ENCODE results near the gene MBD3.

Gene MBD3

DNA sequence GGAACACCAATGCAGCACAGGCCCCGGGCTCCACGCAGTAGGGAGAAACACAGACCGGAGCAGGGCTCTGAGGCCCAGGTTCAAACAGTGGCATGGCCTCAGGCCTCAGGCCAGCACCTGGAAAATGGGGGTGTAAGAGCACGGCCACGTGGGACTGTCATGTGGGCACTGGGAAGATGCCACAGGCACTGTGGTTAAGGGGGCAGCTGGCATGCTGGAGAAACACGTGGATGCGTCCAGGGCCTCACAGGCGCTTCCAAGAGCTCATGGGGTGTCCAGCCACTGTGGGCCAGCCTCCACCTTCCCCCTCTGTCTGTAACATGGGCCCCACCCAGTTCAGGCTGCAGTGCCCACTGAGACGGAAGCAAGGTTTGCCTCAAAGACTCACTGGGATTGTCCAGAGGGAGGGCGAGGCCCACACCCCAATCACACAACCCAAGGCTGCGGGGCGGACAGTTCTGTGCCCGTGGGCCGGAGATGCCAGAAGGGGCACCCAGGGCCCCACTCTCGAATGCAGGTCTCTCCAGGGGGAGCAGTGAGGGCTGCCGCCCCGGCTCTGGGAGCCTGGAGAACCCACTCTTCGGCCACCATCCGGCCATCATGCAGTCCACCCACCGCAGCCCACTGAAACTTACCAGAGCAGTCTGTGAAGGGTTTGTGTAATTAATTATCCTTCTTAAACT is 6.3 kb upstream of the MBD3 start:
- TF ChIP-seq POLR2AphosphoS5 (IDR thresholded peaks at IDR 0.05; ENCODE audit: low read depth, low read length) (no peak), TAF1 (IDR thresholded peaks at IDR 0.05; ENCODE audit: borderline replicate concordance, insufficient read depth, low read length) (no peak), SIN3A (IDR thresholded peaks at IDR 0.05; ENCODE audit: borderline replicate concordance, insufficient read depth, low read length) (no peak), FOXP2 (optimal IDR thresholded peaks at IDR 0.05; ENCODE audit: borderline replicate concordance, extremely low read depth, extremely low read length, insufficient read depth) (no peak)
- TF ChIP-seq, protein P1, sequence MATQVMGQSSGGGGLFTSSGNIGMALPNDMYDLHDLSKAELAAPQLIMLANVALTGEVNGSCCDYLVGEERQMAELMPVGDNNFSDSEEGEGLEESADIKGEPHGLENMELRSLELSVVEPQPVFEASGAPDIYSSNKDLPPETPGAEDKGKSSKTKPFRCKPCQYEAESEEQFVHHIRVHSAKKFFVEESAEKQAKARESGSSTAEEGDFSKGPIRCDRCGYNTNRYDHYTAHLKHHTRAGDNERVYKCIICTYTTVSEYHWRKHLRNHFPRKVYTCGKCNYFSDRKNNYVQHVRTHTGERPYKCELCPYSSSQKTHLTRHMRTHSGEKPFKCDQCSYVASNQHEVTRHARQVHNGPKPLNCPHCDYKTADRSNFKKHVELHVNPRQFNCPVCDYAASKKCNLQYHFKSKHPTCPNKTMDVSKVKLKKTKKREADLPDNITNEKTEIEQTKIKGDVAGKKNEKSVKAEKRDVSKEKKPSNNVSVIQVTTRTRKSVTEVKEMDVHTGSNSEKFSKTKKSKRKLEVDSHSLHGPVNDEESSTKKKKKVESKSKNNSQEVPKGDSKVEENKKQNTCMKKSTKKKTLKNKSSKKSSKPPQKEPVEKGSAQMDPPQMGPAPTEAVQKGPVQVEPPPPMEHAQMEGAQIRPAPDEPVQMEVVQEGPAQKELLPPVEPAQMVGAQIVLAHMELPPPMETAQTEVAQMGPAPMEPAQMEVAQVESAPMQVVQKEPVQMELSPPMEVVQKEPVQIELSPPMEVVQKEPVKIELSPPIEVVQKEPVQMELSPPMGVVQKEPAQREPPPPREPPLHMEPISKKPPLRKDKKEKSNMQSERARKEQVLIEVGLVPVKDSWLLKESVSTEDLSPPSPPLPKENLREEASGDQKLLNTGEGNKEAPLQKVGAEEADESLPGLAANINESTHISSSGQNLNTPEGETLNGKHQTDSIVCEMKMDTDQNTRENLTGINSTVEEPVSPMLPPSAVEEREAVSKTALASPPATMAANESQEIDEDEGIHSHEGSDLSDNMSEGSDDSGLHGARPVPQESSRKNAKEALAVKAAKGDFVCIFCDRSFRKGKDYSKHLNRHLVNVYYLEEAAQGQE (IDR thresholded peaks at IDR 0.05; ENCODE audit: insufficient read depth in 1 of 2, low read depth in 2 of 2, low read length in 2 of 2) = no peak

DNA sequence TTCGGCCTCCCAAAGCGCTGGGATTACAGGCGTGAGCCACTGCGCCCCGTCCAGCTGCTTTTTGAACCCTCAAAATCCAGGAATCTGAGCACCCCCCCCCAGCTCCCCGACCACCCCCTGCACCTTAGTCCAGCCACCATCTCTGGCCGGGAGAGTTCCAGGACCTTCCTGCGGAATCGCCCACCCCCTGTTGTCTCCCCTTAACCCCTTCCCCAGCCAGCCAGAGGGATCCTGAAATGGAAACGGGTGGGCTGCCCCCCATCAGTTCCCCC is 772 bp upstream of the MBD3 start:
- TF ChIP-seq FOXP2 (optimal IDR thresholded peaks at IDR 0.05; ENCODE audit: borderline replicate concordance, extremely low read depth, extremely low read length, insufficient read depth) (no peak), TAF1 (IDR thresholded peaks at IDR 0.05; ENCODE audit: borderline replicate concordance, insufficient read depth, low read length) (no peak), SIN3A (IDR thresholded peaks at IDR 0.05; ENCODE audit: borderline replicate concordance, insufficient read depth, low read length) (no peak), POLR2AphosphoS5 (IDR thresholded peaks at IDR 0.05; ENCODE audit: low read depth, low read length) (no peak)
- TF ChIP-seq, protein P1 (IDR thresholded peaks at IDR 0.05; ENCODE audit: insufficient read depth in 1 of 2, low read depth in 2 of 2, low read length in 2 of 2) = no peak

DNA sequence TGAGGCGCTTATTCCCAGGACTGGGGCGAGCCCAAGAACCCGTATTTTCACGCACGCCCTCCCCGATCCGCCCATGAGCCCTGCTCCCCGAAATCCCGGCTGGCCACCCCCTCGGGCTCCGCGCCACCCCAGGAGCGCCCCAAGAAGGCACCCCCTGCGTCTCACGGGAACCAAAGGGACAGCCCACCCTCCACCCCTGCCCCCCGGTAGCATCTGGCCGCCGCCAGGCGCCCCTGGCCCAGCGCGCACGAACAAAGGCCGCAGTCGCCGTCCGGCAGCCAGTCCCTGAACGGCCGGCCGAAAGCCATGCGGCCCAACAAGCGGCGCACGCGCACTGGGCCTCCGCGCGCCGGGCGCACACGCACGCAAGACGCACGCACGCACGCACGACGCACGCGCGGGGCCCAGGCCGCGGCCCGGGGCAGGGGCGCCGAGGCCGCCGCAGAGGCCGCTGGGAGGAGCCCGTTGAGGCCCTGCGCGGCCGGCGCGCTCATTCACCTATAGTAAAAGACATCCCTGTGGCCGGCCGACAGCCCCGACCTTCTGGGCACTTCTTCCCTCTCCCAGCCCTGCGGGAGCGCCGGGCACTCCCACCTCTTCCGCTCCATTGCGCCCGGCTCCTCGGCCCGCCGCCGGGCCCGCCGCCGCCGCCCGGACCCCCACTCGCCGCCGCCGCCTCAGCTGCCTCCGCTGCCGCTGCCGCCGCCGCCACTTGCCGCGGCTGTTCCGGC is 476 bp downstream of the MBD3 start:
- TF ChIP-seq FOXP2 (optimal IDR thresholded peaks at IDR 0.05; ENCODE audit: borderline replicate concordance, extremely low read depth, extremely low read length, insufficient read depth) (peak; percentile 83), POLR2AphosphoS5 (IDR thresholded peaks at IDR 0.05; ENCODE audit: low read depth, low read length) (peak; percentile 84; the same call in 1 of the 2 replicates), TAF1 (IDR thresholded peaks at IDR 0.05; ENCODE audit: borderline replicate concordance, insufficient read depth, low read length) (peak; percentile 97), SIN3A (IDR thresholded peaks at IDR 0.05; ENCODE audit: borderline replicate concordance, insufficient read depth, low read length) (no peak)
- TF ChIP-seq, protein P1 (IDR thresholded peaks at IDR 0.05; ENCODE audit: insufficient read depth in 1 of 2, low read depth in 2 of 2, low read length in 2 of 2) = peak in 1 of 2 experiments; percentile 60; a peak in 2 of 4 replicates

GRCh38 chr19:1591421-1592023 is 1.1 kb downstream of the MBD3 start:
- no peak for TF ChIP-seq TAF1 (IDR thresholded peaks at IDR 0.05; ENCODE audit: borderline replicate concordance, insufficient read depth, low read length)
- no peak for TF ChIP-seq FOXP2 (optimal IDR thresholded peaks at IDR 0.05; ENCODE audit: borderline replicate concordance, extremely low read depth, extremely low read length, insufficient read depth)
- peak; percentile 16; the same call in 1 of the 2 replicates for TF ChIP-seq SIN3A (IDR thresholded peaks at IDR 0.05; ENCODE audit: borderline replicate concordance, insufficient read depth, low read length)
- TF ChIP-seq, protein P1 (IDR thresholded peaks at IDR 0.05; ENCODE audit: insufficient read depth in 1 of 2, low read depth in 2 of 2, low read length in 2 of 2) = no peak
- no peak for TF ChIP-seq POLR2AphosphoS5 (IDR thresholded peaks at IDR 0.05; ENCODE audit: low read depth, low read length)

Data from PFSK-1 (cell line).